ENCODE results near the gene SPRYD4. TPM values are rescaled to one million over a fixed set of nuclear protein-coding genes. Genes with fewer than 3 reads are reported as not detected.

SPRYD4 gene
- total RNA-seq, 4 donors from 2014 or later = 1.1 to 3.7 (median 2.3) TPM

GRCh38 chr12:56474389-56474788, 6.0 kb downstream of the SPRYD4 start:
- Histone ChIP-seq H3K4me1 (peaks cover 0 to 26% (median 4%) of the 10 kb centered on the region in 3 donors), H3K27me3 (no peaks in the 10 kb centered on the region), H3K4me3 (no peak overlapping the region), H3K9me3 (no peaks in the 10 kb centered on the region), H3K27ac (no peak overlapping the region), H3K36me3 (peaks cover 0 to 32% of the 10 kb centered on the region in 2 donors)
- ATAC-seq = no peak
- TF ChIP-seq POLR2A (IDR thresholded peaks at IDR 0.05) = no peak
- TF ChIP-seq, protein P1, sequence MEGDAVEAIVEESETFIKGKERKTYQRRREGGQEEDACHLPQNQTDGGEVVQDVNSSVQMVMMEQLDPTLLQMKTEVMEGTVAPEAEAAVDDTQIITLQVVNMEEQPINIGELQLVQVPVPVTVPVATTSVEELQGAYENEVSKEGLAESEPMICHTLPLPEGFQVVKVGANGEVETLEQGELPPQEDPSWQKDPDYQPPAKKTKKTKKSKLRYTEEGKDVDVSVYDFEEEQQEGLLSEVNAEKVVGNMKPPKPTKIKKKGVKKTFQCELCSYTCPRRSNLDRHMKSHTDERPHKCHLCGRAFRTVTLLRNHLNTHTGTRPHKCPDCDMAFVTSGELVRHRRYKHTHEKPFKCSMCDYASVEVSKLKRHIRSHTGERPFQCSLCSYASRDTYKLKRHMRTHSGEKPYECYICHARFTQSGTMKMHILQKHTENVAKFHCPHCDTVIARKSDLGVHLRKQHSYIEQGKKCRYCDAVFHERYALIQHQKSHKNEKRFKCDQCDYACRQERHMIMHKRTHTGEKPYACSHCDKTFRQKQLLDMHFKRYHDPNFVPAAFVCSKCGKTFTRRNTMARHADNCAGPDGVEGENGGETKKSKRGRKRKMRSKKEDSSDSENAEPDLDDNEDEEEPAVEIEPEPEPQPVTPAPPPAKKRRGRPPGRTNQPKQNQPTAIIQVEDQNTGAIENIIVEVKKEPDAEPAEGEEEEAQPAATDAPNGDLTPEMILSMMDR (IDR thresholded peaks at IDR 0.05) = no peak
- no peak for TF ChIP-seq EP300 (IDR thresholded peaks at IDR 0.05)
- TF ChIP-seq POLR2AphosphoS5 (IDR thresholded peaks at IDR 0.05) = no peak
- 86% methylated on average over 7 of the region's 9 CpGs; no CpG with 5 or more reads in 1 of the 2 donors for WGBS, 2 donors (ENCODE audit: low coverage in 1 of 2)

DNA sequence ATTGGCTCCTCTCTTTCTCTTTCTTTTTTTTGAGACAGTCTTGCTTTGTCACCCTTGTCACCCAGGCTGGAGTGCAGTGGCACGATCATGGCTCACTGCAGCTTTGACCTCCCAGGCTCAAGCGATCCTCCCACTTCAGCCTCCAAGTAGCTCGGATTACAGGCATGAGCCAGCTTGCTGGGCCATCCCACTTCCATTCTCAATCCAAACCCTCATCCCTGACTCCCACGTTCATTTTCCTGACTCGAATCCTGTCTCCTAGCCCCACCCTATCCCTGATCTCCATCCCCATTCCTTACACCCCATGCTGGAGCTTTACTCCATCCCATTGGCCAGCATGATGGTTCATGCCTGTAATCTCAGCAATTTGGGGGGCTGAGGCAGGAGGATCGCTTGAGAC, 7.8 kb downstream of the SPRYD4 start:
- Histone ChIP-seq H3K36me3 (peaks cover 0 to 34% of the 10 kb centered on the region in 2 donors), H3K4me1 (peaks cover 0 to 9% (median 0%) of the 10 kb centered on the region in 3 donors), H3K9me3 (no peaks in the 10 kb centered on the region), H3K27ac (no peak overlapping the region), H3K4me3 (no peak overlapping the region), H3K27me3 (no peaks in the 10 kb centered on the region)
- TF ChIP-seq EP300 (IDR thresholded peaks at IDR 0.05) = no peak
- no peak for TF ChIP-seq POLR2A (IDR thresholded peaks at IDR 0.05)
- TF ChIP-seq POLR2AphosphoS5 (IDR thresholded peaks at IDR 0.05) = no peak
- TF ChIP-seq, protein P1 (IDR thresholded peaks at IDR 0.05) = no peak
- no peak for ATAC-seq
- WGBS, 2 donors (ENCODE audit: low coverage in 1 of 2) = 57 to 96% methylated on average over 4 to 5 of the region's 6 CpGs

GRCh38 chr12:56476972-56477432, 8.6 kb downstream of the SPRYD4 start:
- no peaks in the 10 kb centered on the region for H3K9me3 ChIP-seq
- no peak for ATAC-seq
- H3K27me3 ChIP-seq = no peaks in the 10 kb centered on the region
- peaks cover 0 to 2% (median 0%) of the 10 kb centered on the region in 3 donors for H3K4me1 ChIP-seq
- no peak overlapping the region for H3K4me3 ChIP-seq
- WGBS, 2 donors (ENCODE audit: low coverage in 1 of 2) = no CpG with 5 or more reads among the region's 1 CpG
- no peak overlapping the region for H3K27ac ChIP-seq
- peaks cover 0 to 27% of the 10 kb centered on the region in 2 donors for H3K36me3 ChIP-seq
- TF ChIP-seq, protein P1 (IDR thresholded peaks at IDR 0.05) = no peak
- no peak for TF ChIP-seq EP300 (IDR thresholded peaks at IDR 0.05)
- TF ChIP-seq POLR2AphosphoS5 (IDR thresholded peaks at IDR 0.05) = no peak
- no peak for TF ChIP-seq POLR2A (IDR thresholded peaks at IDR 0.05)

DNA sequence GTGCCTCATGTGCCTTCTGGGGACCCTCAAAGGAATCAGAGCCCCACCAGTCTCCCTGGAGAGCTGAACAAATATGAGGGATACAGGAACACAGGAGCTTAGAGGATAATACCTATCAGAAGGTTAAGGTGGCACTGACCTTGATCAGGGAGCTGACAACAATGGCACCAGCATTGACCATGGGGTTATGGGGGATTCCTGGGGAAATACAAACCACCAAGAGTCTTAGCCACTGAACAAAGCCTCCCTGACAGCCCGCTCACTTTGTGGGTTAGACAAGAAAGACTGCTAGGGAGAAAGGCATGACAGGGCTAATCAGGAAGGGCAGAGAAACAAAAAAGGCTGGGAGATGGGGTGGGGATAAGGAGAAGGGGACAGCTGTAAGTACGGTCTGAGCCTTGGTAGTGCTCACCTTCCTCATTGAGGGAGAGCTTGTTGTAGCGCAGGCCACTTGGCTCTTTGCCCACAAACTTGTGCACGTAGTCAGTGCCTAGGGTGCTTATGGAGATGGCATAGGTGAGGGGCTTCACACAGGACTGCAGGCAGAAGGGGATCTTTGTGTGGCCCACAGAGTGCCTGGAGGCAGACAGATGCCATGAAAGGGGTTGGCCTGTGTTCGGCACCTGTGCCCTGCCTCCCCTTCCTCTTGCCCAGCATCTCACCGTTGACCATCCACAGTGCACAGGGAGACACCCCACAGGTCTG, 9.3 kb downstream of the SPRYD4 start:
- Histone ChIP-seq H3K36me3 (peaks cover 0 to 20% of the 10 kb centered on the region in 2 donors), H3K4me3 (no peak overlapping the region), H3K9me3 (no peaks in the 10 kb centered on the region), H3K27ac (no peak overlapping the region), H3K27me3 (no peaks in the 10 kb centered on the region), H3K4me1 (no peaks in the 10 kb centered on the region)
- ATAC-seq = no peak
- TF ChIP-seq, protein P1 (IDR thresholded peaks at IDR 0.05) = no peak
- TF ChIP-seq POLR2A (IDR thresholded peaks at IDR 0.05) (no peak), POLR2AphosphoS5 (IDR thresholded peaks at IDR 0.05) (no peak), EP300 (IDR thresholded peaks at IDR 0.05) (no peak)
- 92 to 94% methylated on average over 2 to 4 of the region's 6 CpGs for WGBS, 2 donors (ENCODE audit: low coverage in 1 of 2)

DNA sequence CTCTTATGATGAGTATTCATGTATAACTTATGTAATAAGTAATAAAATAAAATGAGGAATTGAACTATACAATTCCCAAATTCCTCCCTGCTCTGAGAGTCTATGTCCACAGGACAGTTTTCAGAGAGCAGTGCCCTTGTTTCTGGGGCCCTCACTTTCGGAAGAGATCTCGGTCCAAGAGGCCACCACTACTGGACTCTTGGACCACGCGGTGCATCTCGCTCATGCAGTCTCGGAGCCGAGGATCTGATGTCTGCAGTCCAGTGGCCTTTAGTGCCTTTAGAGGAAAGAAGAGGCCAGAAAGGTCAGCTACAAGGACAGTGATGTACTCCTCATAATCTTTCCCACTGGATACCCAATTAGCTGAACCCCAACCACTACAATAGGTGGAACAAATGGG, 11.2 kb downstream of the SPRYD4 start:
- Histone ChIP-seq H3K4me1 (no peaks in the 10 kb centered on the region), H3K36me3 (peaks cover 0 to 10% of the 10 kb centered on the region in 2 donors), H3K27me3 (no peaks in the 10 kb centered on the region), H3K4me3 (no peak overlapping the region), H3K9me3 (no peaks in the 10 kb centered on the region), H3K27ac (no peak overlapping the region)
- ATAC-seq = no peak
- TF ChIP-seq POLR2AphosphoS5 (IDR thresholded peaks at IDR 0.05) (no peak), POLR2A (IDR thresholded peaks at IDR 0.05) (no peak), EP300 (IDR thresholded peaks at IDR 0.05) (no peak)
- TF ChIP-seq, protein P1 (IDR thresholded peaks at IDR 0.05) = no peak
- 93 to 94% methylated on average over 7 of the region's 7 CpGs for WGBS, 2 donors (ENCODE audit: low coverage in 1 of 2)
